H1 (cell line): ENCODE results near the gene ALDH1A2. TPM values are rescaled to one million over a fixed set of nuclear protein-coding genes. Genes with fewer than 3 reads are reported as not detected.

ENCODE experiments used
- CTCF ChIA-PET: fragments of 300-600 bp; sonication (Branson Sonifier 250); formaldehyde crosslinking; loops from one replicate; lab custom pipeline; 2021; ENCODE audit not compliant: partially characterized antibody; lab: Charles Lee
- POLR2A ChIA-PET: fragments of 300-600 bp; sonication (Branson Sonifier 250); formaldehyde crosslinking; loops from one replicate; lab custom pipeline; 2021; ENCODE audit warnings: inconsistent platforms; ENCODE audit not compliant: partially characterized antibody; lab: Charles Lee
- DNase-seq, 2 experiments: peaks; one replicate each; pipeline versions ENCODE4 v3.0.0 to v3.0.0-alpha.2; 2010 to 2022; ENCODE audit warnings: low spot score in 2 of 2, low read depth in 1 of 2, mixed read lengths in 1 of 2
- FAIRE-seq: peaks from 2 replicates; lab custom pipeline; 2011; peaks lifted over from hg19 to GRCh38; lab: Jason Lieb, UNC
- H2AFZ ChIP-seq: 2 replicates; pipeline ENCODE4 v1.8.1; 2012; ENCODE audit warnings: low read length, inconsistent platforms
- H2AK5ac ChIP-seq: 2 replicates; pipeline ENCODE4 v1.6.1; 2013; ENCODE audit warnings: low read depth, low read length
- H2BK120ac ChIP-seq: replicated peaks from 2 replicates; pipeline ENCODE3; 2013; ENCODE audit warnings: low read depth, low read length, inconsistent platforms
- H2BK12ac ChIP-seq: 2 replicates; pipeline ENCODE4 v1.6.1; 2013; ENCODE audit warnings: low read depth, low read length
- H2BK15ac ChIP-seq: 2 replicates; pipeline ENCODE4 v1.6.1; 2013; ENCODE audit warnings: low read length
- H2BK20ac ChIP-seq: 2 replicates; pipeline ENCODE4 v1.6.1; 2013; ENCODE audit warnings: low read length
- H2BK5ac ChIP-seq: 2 replicates; pipeline ENCODE4 v1.6.1; 2013; ENCODE audit warnings: low read depth, low read length
- H3K14ac ChIP-seq: 2 replicates; pipeline ENCODE4 v1.6.1; 2013; ENCODE audit warnings: inconsistent platforms; ENCODE audit not compliant: insufficient read length
- H3K18ac ChIP-seq: 2 replicates; pipeline ENCODE4 v1.6.1; 2013; ENCODE audit warnings: low read length; ENCODE audit errors: extremely low read depth
- H3K23ac ChIP-seq: 2 replicates; pipeline ENCODE4 v1.6.1; 2013; ENCODE audit warnings: inconsistent platforms; ENCODE audit not compliant: insufficient read length
- H3K23me2 ChIP-seq: 2 replicates; pipeline ENCODE4 v1.6.1; 2013; ENCODE audit warnings: low read depth, low read length
- H3K27ac ChIP-seq: 2 replicates; pipeline ENCODE4 v1.6.1; 2011; ENCODE audit warnings: low read depth, low read length, inconsistent platforms
- H3K27me3 ChIP-seq, 4 experiments: replicated peaks in 1 of 4; 1 replicate in 1 of 4; 2 replicates in 3 of 4; pipeline versions ENCODE4 v1.6.1 to v1.8.1; 2011 to 2013; ENCODE audit warnings: low read length in 3 of 4, mild to moderate bottlenecking in 3 of 4, inconsistent platforms in 2 of 4, mixed read lengths in 2 of 4, moderate library complexity in 1 of 4; ENCODE audit not compliant: control insufficient read depth in 3 of 4, insufficient read depth in 3 of 4; ENCODE audit errors: extremely low read depth in 1 of 4
- H3K36me3 ChIP-seq, 4 experiments: 2 replicates each; pipeline versions ENCODE4 v1.6.1 to v1.8.1; 2011 to 2013; ENCODE audit warnings: mild to moderate bottlenecking in 4 of 4, low read length in 3 of 4, moderate library complexity in 2 of 4, control low read depth in 1 of 4, inconsistent platforms in 1 of 4; ENCODE audit not compliant: insufficient read depth in 4 of 4, control insufficient read depth in 2 of 4
- H3K4ac ChIP-seq: replicated peaks from 2 replicates; pipeline ENCODE3; 2013; ENCODE audit warnings: low read length, low read depth, mixed read lengths, inconsistent platforms; ENCODE audit not compliant: insufficient read length
- H3K4me1 ChIP-seq, 4 experiments: replicated peaks in 1 of 4; 1 replicate in 1 of 4; 2 replicates in 3 of 4; pipeline versions ENCODE4 v1.6.1 to v1.8.1; 2011 to 2013; ENCODE audit warnings: low read length in 3 of 4, inconsistent platforms in 2 of 4, mixed read lengths in 1 of 4; ENCODE audit not compliant: insufficient read depth in 4 of 4, control insufficient read depth in 3 of 4
- H3K4me2 ChIP-seq, 2 experiments: 2 replicates each; pipeline versions ENCODE4 v1.6.1 to v1.8.1; 2011 to 2013; ENCODE audit warnings: low read depth in 2 of 2, low read length in 2 of 2, control low read depth in 1 of 2, inconsistent platforms in 1 of 2, mild to moderate bottlenecking in 1 of 2; ENCODE audit not compliant: insufficient read depth in 1 of 2
- H3K4me3 ChIP-seq, 4 experiments: fragments of 200-600, 300-600 bp in 1 of 4; sonication (generic), shearing (Covaris generic), sonication (Bioruptor Twin) in 1 of 4; 2 replicates each; pipeline versions ENCODE4 v1.5.1 to v1.8.1; 2011 to 2016; ENCODE audit warnings: low read length in 4 of 4, low read depth in 3 of 4, control low read depth in 2 of 4, inconsistent platforms in 2 of 4, mild to moderate bottlenecking in 2 of 4, mixed read lengths in 1 of 4, moderate library complexity in 1 of 4; ENCODE audit not compliant: insufficient read depth in 2 of 4; ENCODE audit errors: extremely low read depth in 1 of 4
- H3K56ac ChIP-seq: replicated peaks from 2 replicates; pipeline ENCODE3; 2013; ENCODE audit warnings: low read depth, mild to moderate bottlenecking, mixed read lengths, low read length, inconsistent platforms; ENCODE audit not compliant: insufficient read length
- H3K79me1 ChIP-seq: 2 replicates; pipeline ENCODE4 v1.6.1; 2013; ENCODE audit warnings: low read depth, low read length, control low read depth
- H3K79me2 ChIP-seq, 2 experiments: 2 replicates each; pipeline versions ENCODE4 v1.6.1 to v1.8.1; 2012 to 2013; ENCODE audit warnings: low read length in 2 of 2, mild to moderate bottlenecking in 2 of 2, inconsistent platforms in 1 of 2; ENCODE audit not compliant: insufficient read depth in 2 of 2, control insufficient read depth in 1 of 2
- H3K9ac ChIP-seq, 4 experiments: replicated peaks in 1 of 4; 1 replicate in 1 of 4; 2 replicates in 3 of 4; pipeline versions ENCODE4 v1.6.1 to v1.8.1; 2011 to 2013; ENCODE audit warnings: low read depth in 3 of 4, low read length in 3 of 4, control low read depth in 2 of 4, mild to moderate bottlenecking in 2 of 4, moderate library complexity in 2 of 4, inconsistent platforms in 1 of 4; ENCODE audit errors: extremely low read depth in 1 of 4
- H3K9me3 ChIP-seq, 2 experiments: 2 replicates each; pipeline versions ENCODE4 v1.6.1 to v1.8.1; 2012 to 2013; ENCODE audit warnings: mild to moderate bottlenecking in 2 of 2, moderate library complexity in 2 of 2, control low read depth in 1 of 2, inconsistent platforms in 1 of 2, low read depth in 1 of 2, low read length in 1 of 2, mixed read lengths in 1 of 2; ENCODE audit not compliant: insufficient read depth in 2 of 2
- H4K20me1 ChIP-seq, 2 experiments: replicated peaks in 1 of 2; 2 replicates each; pipeline versions ENCODE3 to v1.8.1; 2011 to 2013; ENCODE audit warnings: inconsistent platforms in 2 of 2, low read length in 2 of 2, mild to moderate bottlenecking in 1 of 2; ENCODE audit not compliant: insufficient read depth in 2 of 2, control insufficient read depth in 1 of 2
- H4K5ac ChIP-seq: 2 replicates; pipeline ENCODE4 v1.6.1; 2013; ENCODE audit warnings: low read length, low read depth, mixed read lengths, inconsistent platforms; ENCODE audit not compliant: insufficient read length
- H4K8ac ChIP-seq: 2 replicates; pipeline ENCODE4 v1.8.0; 2013; ENCODE audit warnings: mild to moderate bottlenecking, moderate library complexity, low read length, inconsistent platforms; ENCODE audit not compliant: insufficient read depth; ENCODE audit errors: extremely low read depth
- H4K91ac ChIP-seq: replicated peaks from 2 replicates; pipeline ENCODE3; 2013; ENCODE audit warnings: low read length, mixed read lengths, inconsistent platforms; ENCODE audit not compliant: insufficient read length
- BCL11A ChIP-seq, 2 experiments: IDR thresholded peaks; one replicate each; pipeline ENCODE4 v1.6.1; 2011; ENCODE audit warnings: low read depth in 2 of 2, low read length in 2 of 2, mild to moderate bottlenecking in 2 of 2
- CEBPB ChIP-seq: IDR thresholded peaks from 2 replicates; pipeline ENCODE4 v1.6.1; 2012; ENCODE audit warnings: low read depth, low read length
- EP300 ChIP-seq, 2 experiments: IDR thresholded peaks; 1 replicate in 1 of 2; 2 replicates in 1 of 2; pipeline ENCODE4 v1.6.1; 2011 to 2012; ENCODE audit warnings: low read depth in 2 of 2, low read length in 2 of 2, mild to moderate bottlenecking in 2 of 2, borderline replicate concordance in 1 of 2, inconsistent platforms in 1 of 2, moderate library complexity in 1 of 2
- POLR2A ChIP-seq, 2 experiments: IDR thresholded peaks; 1 replicate in 1 of 2; 2 replicates in 1 of 2; pipeline ENCODE4 v1.6.1; 2011; ENCODE audit warnings: low read depth in 2 of 2, low read length in 2 of 2, mild to moderate bottlenecking in 2 of 2; ENCODE audit errors: control extremely low read depth in 1 of 2
- SIX5 ChIP-seq: IDR thresholded peaks from 2 replicates; pipeline ENCODE4 v1.6.1; 2011; ENCODE audit warnings: mild to moderate bottlenecking, low read depth, low read length
- WGBS, 2 experiments: shearing (Covaris generic) in 1 of 2; methylation state at CpG; one replicate each; pipeline versions ENCODE4 v1.1.6 to v1.1.7; 2013 to 2015; ENCODE audit warnings: low lambda C conversion rate in 2 of 2, mixed read lengths in 2 of 2, inconsistent platforms in 1 of 2, low coverage in 1 of 2, missing lambda C conversion rate in 1 of 2; ENCODE audit not compliant: insufficient replicate concordance in 2 of 2, insufficient coverage in 1 of 2, insufficient read length in 1 of 2; ENCODE audit errors: extremely low coverage in 1 of 2, missing lambda C conversion rate in 1 of 2; 5-methylcytosine and 5-hydroxymethylcytosine counted together
- polyA plus RNA-seq, 7 experiments: library from polyadenylated mRNA; depleted of rRNA in 3 of 7; stranded (reverse) in 5 of 7; unstranded in 2 of 7; fragments of >200 nt in 5 of 7; fragments of 200-250 nt in 2 of 7; gene quantifications; 1 replicate in 5 of 7; 2 replicates in 1 of 7; 4 replicates in 1 of 7; pipeline versions ENCODE4 v1.2.1 to v1.2.3, GENCODE V29; 2011 to 2013; ENCODE audit warnings: missing spikeins in 2 of 7, mixed read lengths in 2 of 7
- total RNA-seq: library from RNA; stranded (reverse); fragmentation: NEBNext Ultra II Directional; extraction: Animal tissue kit (Norgen Biotek cat#: 25700); gene quantifications from 2 replicates; pipeline ENCODE4 v1.2.1, GENCODE V29; 2021
- TF ChIP-seq, protein P1 (sequence below): IDR thresholded peaks from 2 replicates; pipeline ENCODE4 v1.6.1; 2011; ENCODE audit warnings: low read length, improper control_type of control experiment

ALDH1A2 gene
- total and polyA plus RNA-seq, 2 of the 8 experiments (the other 6 are each of a cell fraction or from before 2014, with no cell fraction given): 0.06 to 0.24 TPM

DNA sequence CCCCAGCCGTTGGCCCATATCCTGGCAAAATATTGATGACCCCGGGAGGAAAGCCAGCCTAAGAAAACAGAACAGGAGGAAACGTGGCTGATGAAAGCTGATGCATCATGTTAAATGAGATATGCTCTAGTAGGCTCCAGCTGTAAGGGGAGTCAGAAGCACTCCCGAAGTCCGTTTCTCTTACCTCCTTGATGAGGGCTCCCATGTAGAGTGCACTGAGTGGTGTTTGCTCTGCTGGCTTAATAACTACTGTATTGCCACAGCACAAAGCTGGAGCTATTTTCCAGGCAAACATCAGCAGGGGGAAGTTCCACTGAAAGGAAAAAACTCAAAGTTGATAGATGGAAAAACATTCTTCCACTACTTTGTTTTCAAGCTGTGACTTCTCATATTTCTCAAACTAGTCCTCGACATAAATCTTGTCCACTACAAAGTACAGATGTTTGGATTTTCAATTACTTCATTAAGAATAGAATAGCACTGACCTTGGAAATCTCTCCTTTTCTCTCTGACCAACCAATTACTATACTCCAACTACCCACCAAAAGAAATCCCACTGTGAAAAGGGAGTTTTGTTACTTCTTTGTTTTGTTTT is 72.7 kb downstream of the ALDH1A2 start:
- TF ChIP-seq SIX5: no peak
- no peak for TF ChIP-seq POLR2A (IDR thresholded peaks at IDR 0.05; ENCODE audit: control extremely low read depth in 1 of 2, low read depth in 2 of 2, low read length in 2 of 2)
- TF ChIP-seq CEBPB: no peak
- no peak for TF ChIP-seq BCL11A (IDR thresholded peaks at IDR 0.05; ENCODE audit: low read depth in 2 of 2, low read length in 2 of 2)
- TF ChIP-seq, protein P1, sequence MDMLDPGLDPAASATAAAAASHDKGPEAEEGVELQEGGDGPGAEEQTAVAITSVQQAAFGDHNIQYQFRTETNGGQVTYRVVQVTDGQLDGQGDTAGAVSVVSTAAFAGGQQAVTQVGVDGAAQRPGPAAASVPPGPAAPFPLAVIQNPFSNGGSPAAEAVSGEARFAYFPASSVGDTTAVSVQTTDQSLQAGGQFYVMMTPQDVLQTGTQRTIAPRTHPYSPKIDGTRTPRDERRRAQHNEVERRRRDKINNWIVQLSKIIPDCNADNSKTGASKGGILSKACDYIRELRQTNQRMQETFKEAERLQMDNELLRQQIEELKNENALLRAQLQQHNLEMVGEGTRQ: no peak
- no peak for TF ChIP-seq EP300 (IDR thresholded peaks at IDR 0.05; ENCODE audit: borderline replicate concordance in 1 of 2, low read depth in 2 of 2, low read length in 2 of 2)

More for the DNA sequence above, 72.7 kb downstream of the ALDH1A2 start:
- H2AK5ac ChIP-seq: no peak overlapping the region
- no peak overlapping the region for H3K4me3 ChIP-seq
- no peak overlapping the region for H3K4ac ChIP-seq
- H4K91ac ChIP-seq: no peak overlapping the region
- no peak overlapping the region for H3K18ac ChIP-seq
- no peaks in the 10 kb centered on the region for H3K9me3 ChIP-seq
- H2BK20ac ChIP-seq: no peak overlapping the region
- WGBS, 2 experiments: 87% methylated on average over 6 of the region's 6 CpGs; no CpG with 5 or more reads in 1 of the 2 experiments
- no peak overlapping the region for H3K14ac ChIP-seq
- no peak overlapping the region for H3K4me2 ChIP-seq
- no peak overlapping the region for H2BK120ac ChIP-seq
- no peak overlapping the region for H2BK15ac ChIP-seq
- H4K5ac ChIP-seq: no peak overlapping the region
- no peak overlapping the region for H3K9ac ChIP-seq
- no peaks in the 10 kb centered on the region for H3K79me2 ChIP-seq
- H3K27ac ChIP-seq: no peak overlapping the region
- no peaks in the 10 kb centered on the region; a peak in 1 of 8 replicates for H3K36me3 ChIP-seq
- no peak overlapping the region for H4K8ac ChIP-seq
- H3K79me1 ChIP-seq: no peaks in the 10 kb centered on the region
- H3K56ac ChIP-seq: no peak overlapping the region
- no peaks in the 10 kb centered on the region for H4K20me1 ChIP-seq
- no peak overlapping the region for H2AFZ ChIP-seq
- H3K23me2 ChIP-seq: no peaks in the 10 kb centered on the region
- FAIRE-seq (no peak), DNase-seq (no peak)
- no peak overlapping the region for H2BK12ac ChIP-seq
- ChIA-PET POLR2A (no interaction called here), CTCF (interaction anchor here (1.0 to 1.3 kb wide), 5 partner anchors 76 to 132 kb away, joined by 3 read pairs; no protein-coding TSS in a partner anchor)
- no peak overlapping the region for H2BK5ac ChIP-seq
- H3K27me3 ChIP-seq: no peaks in the 10 kb centered on the region
- no peak overlapping the region for H3K23ac ChIP-seq
- no peaks in the 10 kb centered on the region for H3K4me1 ChIP-seq
